Measurements from ENCODE around the gene MPC1. TPM values are rescaled to one million over a fixed set of nuclear protein-coding genes. Genes with fewer than 3 reads are reported as not detected.

Gene MPC1
- total RNA-seq, 2 donors from 2014 or later, result 93.7 to 144 TPM

GRCh38 chr6:166381733-166382499 lies 824 bp downstream of the MPC1 start:
- peaks cover 3% of the 10 kb centered on the region for H3K4me1 ChIP-seq
- peak overlapping the region; percentile 98 for H3K27ac ChIP-seq
- peak overlapping the region; percentile 98 to 100 for H3K9ac ChIP-seq (ENCODE audit: low read depth in 2 of 2, low read length in 2 of 2)
- peak; percentile 93 for DNase-seq
- no peaks in the 10 kb centered on the region for H3K36me3 ChIP-seq
- no peaks in the 10 kb centered on the region for H3K9me3 ChIP-seq
- H3K4me3 ChIP-seq, result peak overlapping the region; percentile 95
- intact Hi-C loops (cut with DNase I), result no loop called here
- no peaks in the 10 kb centered on the region for H3K27me3 ChIP-seq
- TF ChIP-seq CTCF (IDR thresholded peaks at IDR 0.05), result peak; percentile 91

- Histone ChIP-seq H3K9ac (ENCODE audit: low read depth in 2 of 2, low read length in 2 of 2) (peak overlapping the region; percentile 30 to 98), H3K4me1 (peaks cover 3% of the 10 kb centered on the region), H3K9me3 (no peaks in the 10 kb centered on the region), H3K27ac (peak overlapping the region; percentile 98), H3K27me3 (no peaks in the 10 kb centered on the region), H3K36me3 (no peaks in the 10 kb centered on the region), H3K4me3 (peak overlapping the region; percentile 95)
- no peak for TF ChIP-seq CTCF (IDR thresholded peaks at IDR 0.05)
- no peak for DNase-seq
- intact Hi-C loops (cut with DNase I), result no loop called here
Measured at GRCh38 chr6:166381381-166381732, 1.4 kb downstream of the MPC1 start.

GRCh38 chr6:166379800-166380199 lies 2.9 kb downstream of the MPC1 start:
- no peak for DNase-seq
- Histone ChIP-seq H3K4me1 (peaks cover 3% of the 10 kb centered on the region), H3K9me3 (no peaks in the 10 kb centered on the region), H3K36me3 (no peaks in the 10 kb centered on the region), H3K4me3 (no peak overlapping the region), H3K27me3 (no peaks in the 10 kb centered on the region), H3K9ac (ENCODE audit: low read depth in 2 of 2, low read length in 2 of 2) (no peak overlapping the region), H3K27ac (no peak overlapping the region)
- intact Hi-C loops (cut with DNase I), result loop anchor here (5.0 kb wide), 1 partner anchor 37 kb away; the partner anchor contains the start of gene SFT2D1
- TF ChIP-seq CTCF (IDR thresholded peaks at IDR 0.05), result no peak

- H3K27me3 ChIP-seq, result no peaks in the 10 kb centered on the region
- H3K27ac ChIP-seq, result no peak overlapping the region
- no peaks in the 10 kb centered on the region for H3K9me3 ChIP-seq
- H3K4me3 ChIP-seq, result no peak overlapping the region
- TF ChIP-seq CTCF (IDR thresholded peaks at IDR 0.05), result no peak
- H3K9ac ChIP-seq (ENCODE audit: low read depth in 2 of 2, low read length in 2 of 2), result no peak overlapping the region
- no peaks in the 10 kb centered on the region for H3K36me3 ChIP-seq
- intact Hi-C loops (cut with DNase I), result loop anchor here (5.0 kb wide), 1 partner anchor 37 kb away; the partner anchor contains the start of gene SFT2D1
- DNase-seq, result no peak
- peaks cover 2% of the 10 kb centered on the region for H3K4me1 ChIP-seq
Measured at GRCh38 chr6:166379103-166379586, 3.6 kb downstream of the MPC1 start.

- intact Hi-C loops (cut with DNase I), result loop anchor here (5.0 kb wide), 1 partner anchor 35 kb away; the partner anchor contains the start of gene SFT2D1
- H3K4me3 ChIP-seq, result no peak overlapping the region
- no peak overlapping the region for H3K27ac ChIP-seq
- DNase-seq, result no peak
- H3K9ac ChIP-seq (ENCODE audit: low read depth in 2 of 2, low read length in 2 of 2), result no peak overlapping the region
- H3K4me1 ChIP-seq, result no peaks in the 10 kb centered on the region
- H3K27me3 ChIP-seq, result no peaks in the 10 kb centered on the region
- H3K36me3 ChIP-seq, result no peaks in the 10 kb centered on the region
- no peaks in the 10 kb centered on the region for H3K9me3 ChIP-seq
- no peak for TF ChIP-seq CTCF (IDR thresholded peaks at IDR 0.05)
Measured at GRCh38 chr6:166377721-166378120, 5.0 kb downstream of the MPC1 start.

All from colonic mucosa (tissue), 4 donors.